HG03575 (cell line): ENCODE data around the gene VIPR1.

ENCODE experiments used
- ATAC-seq: cut with Tn5 transposase; IDR thresholded peaks from one replicate; pipeline ENCODE4 v1.9.1; 2021; ENCODE audit not compliant: unreplicated experiment, insufficient number of reproducible peaks, low FRiP score; ENCODE audit errors: extremely low read depth

Gene VIPR1

DNA sequence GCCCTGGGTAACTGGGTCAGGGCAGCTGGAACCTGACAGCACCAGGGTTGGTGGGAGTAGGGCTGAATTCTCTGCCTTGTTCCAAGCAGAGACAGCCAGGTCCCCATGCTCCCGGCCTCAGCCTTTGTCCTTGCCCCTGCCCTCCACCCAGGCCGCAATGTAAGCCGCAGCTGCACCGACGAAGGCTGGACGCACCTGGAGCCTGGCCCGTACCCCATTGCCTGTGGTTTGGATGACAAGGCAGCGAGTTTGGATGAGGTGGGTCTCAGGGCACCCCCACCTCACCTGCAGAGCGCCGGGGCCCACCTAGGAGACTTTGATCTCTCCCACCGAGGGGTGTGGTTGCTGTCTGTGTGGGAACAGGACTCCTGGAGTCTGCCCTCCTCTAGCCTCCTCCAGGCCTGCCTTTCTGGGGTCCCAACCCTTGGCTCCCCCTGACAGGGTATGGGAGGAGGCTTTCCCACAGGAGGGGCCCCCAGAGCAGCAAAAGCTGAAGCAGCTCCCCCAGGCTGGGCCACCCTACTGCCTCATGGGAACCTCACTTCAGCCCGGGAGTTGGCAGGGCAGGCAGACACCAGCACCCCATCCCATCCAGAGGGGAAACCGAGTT lies 23.4 kb downstream of the VIPR1 start:
- ATAC-seq = no peak

DNA sequence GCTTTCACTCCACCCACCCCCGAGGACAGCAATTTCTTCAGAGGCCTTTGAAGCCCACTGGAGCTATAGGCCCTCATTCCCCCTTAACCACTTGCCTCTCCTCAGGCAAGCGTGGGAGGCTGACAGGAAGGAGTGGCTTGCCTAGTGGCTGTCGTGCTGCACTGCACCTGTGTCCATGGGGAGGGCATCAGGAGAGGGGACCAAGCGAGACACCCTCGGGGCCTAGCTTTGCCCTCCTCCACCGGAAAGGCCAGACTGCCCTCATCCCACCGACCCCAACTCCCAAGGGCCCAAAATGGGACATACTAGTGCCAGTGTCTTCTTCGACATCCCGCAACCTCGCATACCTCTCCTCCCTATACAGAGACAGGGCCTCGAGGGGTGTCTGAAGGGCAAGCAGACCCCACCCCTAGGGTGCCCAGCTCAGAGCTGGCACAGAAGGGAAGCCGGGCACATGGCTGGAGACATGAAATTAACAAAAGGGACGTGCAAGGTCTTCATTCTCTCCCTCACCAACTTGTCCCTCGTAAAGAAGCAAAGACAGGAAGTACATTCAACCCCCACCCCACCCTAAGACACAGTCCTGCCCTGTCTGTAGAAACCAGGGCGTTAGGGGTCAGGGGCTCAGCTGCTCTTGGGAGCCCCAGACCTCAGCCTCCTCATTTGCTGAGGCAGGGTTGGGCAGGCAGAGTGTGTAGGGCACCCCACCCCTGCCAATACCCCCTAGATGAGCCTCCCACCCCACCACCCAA lies 24.3 kb downstream of the VIPR1 start:
- no peak for ATAC-seq

DNA sequence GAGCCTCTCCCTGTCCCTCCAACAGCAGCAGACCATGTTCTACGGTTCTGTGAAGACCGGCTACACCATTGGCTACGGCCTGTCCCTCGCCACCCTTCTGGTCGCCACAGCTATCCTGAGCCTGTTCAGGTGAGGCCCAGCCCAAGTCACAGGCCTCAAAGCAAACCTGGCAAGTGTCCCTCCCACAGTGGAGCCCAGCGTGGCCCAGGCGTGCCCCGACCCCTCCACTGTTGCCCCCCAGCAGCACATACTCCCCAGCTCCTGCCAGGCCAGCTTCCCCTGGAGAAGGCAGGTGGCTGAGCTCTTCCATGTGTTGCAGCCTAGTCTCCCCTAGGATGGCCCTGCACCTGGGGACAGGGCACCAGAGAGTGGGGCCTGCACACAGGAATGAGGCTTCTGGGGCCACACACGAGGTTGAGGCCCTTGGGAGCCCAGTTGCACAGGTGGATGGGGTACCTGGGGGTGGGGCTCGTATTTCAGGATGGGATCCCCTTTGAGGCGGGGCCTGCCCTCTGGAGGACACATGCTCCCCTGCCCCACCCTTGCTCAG lies 25.0 kb downstream of the VIPR1 start:
- no peak for ATAC-seq

DNA sequence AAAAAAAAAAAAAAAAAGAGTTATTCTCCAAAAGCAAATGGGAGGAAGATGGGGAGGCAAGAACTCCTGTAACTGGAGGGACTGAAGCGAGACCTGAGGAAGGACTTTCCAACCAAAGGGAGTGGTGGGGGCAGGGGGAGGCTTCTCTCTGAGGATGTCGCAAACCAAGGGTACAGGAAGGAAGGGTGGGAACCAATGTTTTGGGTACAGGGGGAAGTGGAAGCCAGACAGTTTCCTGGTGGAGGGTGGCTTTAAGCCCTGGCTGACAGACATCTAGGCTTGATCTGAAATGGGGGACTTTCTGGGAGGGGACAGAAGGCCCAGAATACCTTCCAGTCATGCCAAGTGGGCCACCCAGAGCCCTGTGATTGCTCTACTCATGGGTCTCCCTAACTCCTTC lies 27.0 kb downstream of the VIPR1 start:
- ATAC-seq = no peak

DNA sequence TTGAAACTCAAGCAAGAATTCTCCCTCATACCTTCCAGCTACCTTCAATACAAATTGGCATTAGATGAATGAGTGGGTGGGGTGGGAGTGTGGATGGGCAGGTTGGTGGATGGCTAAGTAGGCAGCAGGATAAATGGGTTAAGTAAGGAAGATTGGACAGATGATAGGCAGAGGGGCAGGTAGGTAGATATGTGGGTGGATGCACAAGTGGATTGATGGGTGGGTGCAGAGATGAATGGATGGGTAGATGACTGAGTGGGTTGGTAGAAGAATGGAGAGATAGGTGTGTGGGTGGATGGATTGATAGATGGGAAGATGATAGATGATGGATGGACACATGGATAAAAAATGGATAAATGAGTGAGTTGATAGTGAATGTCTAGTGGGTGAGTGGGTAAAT lies 27.6 kb downstream of the VIPR1 start:
- no peak for ATAC-seq

DNA sequence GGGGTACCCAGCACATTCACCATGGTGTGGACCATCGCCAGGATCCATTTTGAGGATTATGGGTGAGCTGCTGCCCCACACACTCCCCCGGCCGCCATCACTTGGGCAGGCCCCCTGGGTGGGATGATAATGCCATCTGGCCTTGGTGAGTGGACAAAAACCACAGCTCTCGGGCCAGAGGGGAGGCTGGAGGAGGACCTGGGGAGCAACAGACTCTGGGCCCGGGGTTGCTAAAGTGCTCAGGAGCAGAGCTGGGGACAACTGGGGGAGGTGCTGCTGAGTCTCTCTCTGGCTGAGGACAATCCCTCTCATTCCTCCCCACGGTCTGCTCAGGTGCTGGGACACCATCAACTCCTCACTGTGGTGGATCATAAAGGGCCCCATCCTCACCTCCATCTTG lies 29.0 kb downstream of the VIPR1 start:
- no peak for ATAC-seq

DNA sequence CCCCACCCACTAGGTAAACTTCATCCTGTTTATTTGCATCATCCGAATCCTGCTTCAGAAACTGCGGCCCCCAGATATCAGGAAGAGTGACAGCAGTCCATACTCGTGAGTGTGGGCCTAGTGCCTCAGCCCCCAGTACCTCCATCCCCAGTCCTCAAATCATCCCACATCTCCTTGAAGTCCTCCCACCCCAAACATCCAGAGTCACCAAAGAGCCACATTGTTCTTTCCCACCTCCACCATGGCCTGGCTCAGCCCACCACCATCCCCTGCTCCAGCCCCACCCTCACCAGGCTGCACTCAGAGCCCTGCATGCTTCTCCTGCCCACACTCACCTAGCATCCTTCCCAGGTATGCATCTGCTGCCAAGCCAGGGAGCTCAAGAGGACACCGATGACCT lies 29.8 kb downstream of the VIPR1 start:
- ATAC-seq = no peak

DNA sequence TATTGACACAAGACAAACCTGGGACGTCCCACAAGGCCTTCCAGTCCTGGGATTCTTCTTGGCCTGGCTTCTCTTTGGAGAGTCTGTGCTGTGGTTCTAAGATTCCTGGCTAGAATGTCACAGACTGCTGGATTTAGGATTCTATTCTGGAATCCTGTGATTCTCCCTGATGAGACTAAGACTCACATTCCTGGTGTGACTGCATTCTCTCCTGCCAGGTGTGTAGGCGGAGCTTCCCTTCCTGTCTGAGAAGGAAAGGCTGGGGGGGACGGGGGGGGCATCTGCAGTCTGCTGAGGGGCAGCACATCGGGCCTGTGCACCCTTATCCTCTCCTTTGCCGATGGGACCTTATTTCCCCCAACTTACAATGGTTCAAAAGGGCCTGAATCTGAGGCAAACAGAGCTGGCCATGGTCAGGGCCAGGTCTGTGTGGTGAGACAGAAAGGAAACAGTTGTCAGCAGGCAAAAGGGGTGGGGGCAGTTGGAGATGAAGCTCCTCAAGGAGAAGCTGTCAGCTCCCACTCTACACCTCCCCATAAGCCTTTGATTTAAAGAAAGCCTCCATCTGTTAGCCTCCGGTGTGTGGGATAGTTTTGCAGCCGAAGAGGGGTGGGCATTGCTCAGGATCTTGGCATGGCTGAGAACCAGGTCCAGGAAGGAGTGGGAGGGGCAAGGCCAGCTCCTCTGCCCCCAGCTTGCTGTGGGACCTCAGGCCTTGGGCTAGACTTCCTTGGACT lies 30.9 kb downstream of the VIPR1 start:
- no peak for ATAC-seq

DNA sequence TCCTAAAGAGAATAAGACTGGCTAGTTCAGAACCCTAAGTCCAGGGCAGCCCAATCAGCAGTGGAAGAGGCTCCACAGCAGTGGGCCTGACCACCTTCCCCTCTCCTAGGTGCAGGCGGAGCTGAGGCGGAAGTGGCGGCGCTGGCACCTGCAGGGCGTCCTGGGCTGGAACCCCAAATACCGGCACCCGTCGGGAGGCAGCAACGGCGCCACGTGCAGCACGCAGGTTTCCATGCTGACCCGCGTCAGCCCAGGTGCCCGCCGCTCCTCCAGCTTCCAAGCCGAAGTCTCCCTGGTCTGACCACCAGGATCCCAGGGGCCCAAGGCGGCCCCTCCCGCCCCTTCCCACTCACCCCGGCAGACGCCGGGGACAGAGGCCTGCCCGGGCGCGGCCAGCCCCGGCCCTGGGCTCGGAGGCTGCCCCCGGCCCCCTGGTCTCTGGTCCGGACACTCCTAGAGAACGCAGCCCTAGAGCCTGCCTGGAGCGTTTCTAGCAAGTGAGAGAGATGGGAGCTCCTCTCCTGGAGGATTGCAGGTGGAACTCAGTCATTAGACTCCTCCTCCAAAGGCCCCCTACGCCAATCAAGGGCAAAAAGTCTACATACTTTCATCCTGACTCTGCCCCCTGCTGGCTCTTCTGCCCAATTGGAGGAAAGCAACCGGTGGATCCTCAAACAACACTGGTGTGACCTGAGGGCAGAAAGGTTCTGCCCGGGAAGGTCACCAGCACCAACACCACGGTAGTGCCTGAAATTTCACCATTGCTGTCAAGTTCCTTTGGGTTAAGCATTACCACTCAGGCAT lies 33.7 kb downstream of the VIPR1 start:
- no peak for ATAC-seq

DNA sequence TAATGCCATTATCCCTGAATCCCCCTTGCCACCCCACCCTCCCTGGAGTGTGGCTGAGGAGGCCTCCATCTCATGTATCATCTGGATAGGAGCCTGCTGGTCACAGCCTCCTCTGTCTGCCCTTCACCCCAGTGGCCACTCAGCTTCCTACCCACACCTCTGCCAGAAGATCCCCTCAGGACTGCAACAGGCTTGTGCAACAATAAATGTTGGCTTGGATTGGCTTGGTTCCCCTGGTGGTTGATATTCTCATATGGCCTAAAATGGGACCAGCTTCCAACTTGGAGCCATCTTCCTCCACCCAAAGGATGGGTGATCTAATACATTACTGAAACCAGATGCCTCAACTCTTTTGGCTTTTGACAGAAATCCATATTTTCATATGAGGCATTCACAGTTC lies 34.9 kb downstream of the VIPR1 start:
- ATAC-seq = no peak

DNA sequence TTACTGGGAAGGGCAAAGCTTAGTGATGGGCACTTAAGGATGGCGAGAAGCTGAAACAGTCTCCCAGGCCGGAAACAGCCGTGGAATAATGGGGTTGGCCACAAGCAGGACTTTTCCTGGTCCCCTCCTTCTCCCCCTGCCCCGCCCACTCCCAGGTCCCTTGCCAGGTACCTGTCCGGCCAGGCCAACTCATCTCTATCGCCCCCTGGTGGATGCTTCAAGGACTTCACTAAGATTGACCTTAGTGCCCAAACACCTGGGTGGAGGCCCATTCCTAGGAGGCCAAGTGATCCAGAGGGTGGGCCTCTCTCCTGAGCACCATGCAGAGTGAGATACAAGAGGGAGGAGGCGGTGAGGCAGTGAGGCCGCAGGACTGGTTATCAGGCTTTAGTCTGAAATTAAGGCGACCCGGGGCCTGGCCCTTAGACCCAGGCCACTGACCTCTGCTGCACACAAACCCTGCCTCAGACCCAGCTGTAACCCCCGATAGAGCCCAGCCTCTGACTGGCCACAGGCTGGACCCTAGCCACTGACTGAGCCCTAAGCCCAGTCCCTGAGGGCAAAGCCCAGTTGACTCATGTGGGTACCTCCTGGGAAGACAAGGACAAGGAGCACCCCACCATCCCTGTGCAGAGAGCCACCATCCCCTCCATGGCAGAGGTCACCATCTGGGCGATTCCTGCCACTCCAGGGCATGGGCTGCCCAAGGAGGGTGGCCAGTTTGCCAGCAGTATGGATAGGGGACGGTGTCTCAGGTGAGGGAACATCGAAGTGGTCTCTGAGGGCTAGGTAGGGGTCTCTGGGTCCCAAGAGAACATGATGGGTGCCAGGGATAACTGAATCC lies 37.6 kb downstream of the VIPR1 start:
- no peak for ATAC-seq

DNA sequence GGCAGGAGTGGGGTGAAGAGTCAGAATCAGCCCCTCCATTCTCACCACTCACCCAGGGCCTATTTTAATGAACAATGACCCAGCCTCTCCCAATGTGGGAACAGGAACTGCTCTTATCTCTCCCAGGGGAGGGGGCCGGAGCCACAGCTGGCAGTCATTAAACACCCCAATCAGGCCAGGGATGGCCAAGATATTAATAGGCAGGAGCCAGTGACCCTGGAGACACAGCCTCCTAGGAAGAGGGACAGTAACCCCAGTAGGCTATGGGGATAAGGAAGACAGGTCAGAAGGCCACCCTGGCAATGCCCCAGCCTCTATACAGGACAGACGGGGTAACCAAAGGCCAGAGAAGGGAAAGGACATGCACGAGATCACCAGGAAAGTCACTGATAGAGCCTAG lies 38.6 kb downstream of the VIPR1 start:
- ATAC-seq = no peak

DNA sequence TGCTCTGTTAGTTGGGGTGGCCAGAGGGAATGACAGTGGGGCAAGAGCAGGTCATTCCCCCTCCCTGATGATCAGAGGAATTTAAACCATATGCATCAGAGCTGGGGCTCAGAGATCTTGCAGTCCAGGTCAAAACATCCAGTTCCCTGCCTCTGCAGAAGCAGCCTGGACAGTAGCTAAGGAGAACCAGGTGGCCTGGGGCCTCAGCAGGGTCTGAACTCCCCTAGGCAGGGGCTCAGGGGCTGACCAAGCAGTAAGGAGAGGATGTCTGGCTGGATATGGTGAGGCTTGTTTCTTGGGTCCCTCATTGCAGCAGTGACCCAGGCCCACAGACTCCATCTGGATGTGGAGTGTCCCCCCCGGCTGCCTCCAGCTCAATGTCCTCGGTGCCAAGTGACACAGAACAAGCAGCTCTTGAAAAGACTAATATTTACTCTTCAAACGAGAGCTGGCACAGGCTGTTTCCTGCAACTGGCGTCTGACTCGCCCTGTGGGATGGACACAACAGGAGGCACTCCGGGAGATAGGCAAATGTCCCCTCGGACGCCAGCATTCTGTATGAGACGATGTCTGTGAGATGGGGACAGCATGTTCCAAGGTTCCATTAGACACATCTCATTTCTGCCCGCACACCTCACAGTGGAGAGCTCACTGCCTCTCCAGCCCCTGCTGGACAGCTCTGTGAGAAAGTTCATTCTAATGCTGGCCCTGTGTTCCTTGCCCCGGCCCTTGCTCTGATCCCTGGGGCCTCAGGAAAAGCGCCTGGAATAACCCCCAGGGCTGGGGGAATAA lies 42.2 kb downstream of the VIPR1 start:
- ATAC-seq = no peak

DNA sequence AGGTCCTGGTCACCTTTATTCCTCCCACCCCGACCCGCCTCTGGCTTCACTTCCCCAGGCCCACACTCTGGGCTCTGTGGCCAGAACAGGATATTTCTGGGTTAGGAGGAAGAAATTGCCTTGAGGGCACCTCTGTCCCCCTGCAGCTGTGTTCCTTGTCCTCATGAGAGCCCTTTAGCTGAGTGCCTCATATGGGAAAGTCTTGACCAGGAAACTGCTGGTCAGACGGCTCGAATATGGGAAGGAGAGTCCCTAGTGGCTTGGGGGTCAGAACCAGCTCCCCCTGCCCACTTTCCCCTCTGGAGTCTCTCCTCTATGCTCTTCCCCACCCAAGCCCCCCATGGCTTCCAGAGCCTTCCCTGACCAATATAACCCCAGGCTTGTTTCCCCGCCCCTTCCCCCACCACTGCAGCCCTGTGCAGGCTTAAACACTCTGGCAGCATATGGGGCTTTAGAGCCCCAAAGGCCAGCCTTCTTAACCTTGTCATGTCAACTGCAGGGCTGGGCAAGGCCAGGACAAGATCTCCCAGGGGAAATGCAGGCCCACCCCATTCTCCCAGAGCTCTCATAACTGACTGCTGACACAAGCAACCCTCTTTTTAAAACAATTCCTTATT lies 42.9 kb downstream of the VIPR1 start:
- ATAC-seq = no peak

DNA sequence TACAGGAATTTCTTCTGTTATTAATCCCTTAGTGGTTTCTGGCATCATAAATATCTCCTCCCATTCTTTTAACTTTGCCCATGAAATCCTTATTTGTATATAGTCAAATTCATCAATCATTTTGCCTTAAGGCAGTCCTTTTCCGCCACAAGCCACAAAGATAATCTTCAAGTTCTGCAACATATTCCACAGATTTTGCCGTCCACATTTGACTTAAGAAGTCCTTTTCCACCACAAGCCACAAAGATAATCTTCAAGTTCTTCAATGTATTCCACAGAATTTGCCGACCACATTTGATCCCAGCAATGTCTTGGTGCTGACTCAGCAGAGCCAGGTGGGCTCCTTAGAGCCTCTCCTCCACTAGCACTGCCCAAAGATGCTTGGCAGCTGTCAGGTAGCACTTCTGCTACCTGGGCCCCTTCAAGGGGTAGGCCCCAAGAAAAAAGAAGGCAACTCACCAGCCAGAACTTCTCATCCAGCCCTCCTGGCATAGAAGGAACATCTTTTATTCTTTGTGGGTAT lies 44.3 kb downstream of the VIPR1 start:
- ATAC-seq = no peak

DNA sequence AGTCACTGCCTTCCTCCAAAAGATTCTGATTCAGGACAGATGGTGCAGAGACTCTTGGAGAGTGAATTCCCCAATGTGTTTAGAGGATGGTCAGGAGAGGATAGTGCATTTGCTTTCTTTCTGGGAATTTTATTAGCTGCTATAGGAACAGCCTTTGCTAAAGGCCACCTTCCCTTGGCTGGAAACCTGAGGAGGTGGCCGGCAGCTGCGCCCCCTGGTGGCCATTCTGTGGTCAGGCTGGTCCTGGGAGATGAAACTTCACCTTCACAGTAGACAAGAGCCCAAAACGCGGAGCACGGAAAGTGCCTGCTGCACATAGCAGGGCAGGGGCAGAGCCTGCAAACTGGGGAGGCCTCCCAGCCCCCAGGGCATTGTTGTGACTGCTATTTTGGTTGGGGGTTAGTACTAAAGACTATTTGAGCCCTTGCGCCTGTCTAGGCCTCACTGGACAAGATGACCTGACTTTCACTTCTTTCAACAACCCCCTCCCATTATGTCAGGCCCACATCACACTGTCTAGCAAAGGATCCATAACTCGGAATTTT lies 45.0 kb downstream of the VIPR1 start:
- no peak for ATAC-seq

DNA sequence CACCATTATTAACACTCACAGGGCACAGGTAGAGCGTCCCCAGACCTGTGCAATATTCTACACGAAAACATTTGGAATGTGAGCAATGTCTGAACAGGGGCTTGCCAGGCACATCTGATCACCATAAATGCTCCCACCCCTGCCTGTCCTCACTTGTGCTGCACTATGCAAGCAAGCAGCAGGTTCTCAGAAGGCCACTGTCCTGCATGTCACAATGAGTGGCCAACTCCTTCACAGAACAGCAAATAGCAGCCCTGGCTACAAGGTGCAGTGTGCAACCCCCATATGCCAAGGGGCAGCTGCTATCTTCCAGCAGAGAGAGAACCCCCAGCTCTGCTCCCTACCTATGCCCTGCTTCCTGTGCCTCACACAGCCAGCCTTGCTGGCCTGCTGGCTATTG lies 46.7 kb downstream of the VIPR1 start:
- no peak for ATAC-seq
